ENCODE results near the gene GRAP2. TPM values are rescaled to one million over a fixed set of nuclear protein-coding genes. Genes with fewer than 3 reads are reported as not detected.

GRAP2 gene
- total and polyA plus RNA-seq, 2 donors (not counting 1 experiment from before 2014, with no cell fraction given): 13.5 to 26.4 TPM

- ChIA-PET CTCF (interaction anchor here (0.7 to 3.1 kb wide), 4 partner anchors 15 to 299 kb away, joined by 3 to 11 read pairs (median 4); no protein-coding TSS in a partner anchor), POLR2A (interaction anchor here (0.7 kb wide), 1 partner anchor 328 kb away, joined by 6 read pairs; no protein-coding TSS in a partner anchor)
- Histone ChIP-seq H3K4me2 (replicated peaks; ENCODE audit: low read depth, low read length, poor library complexity, severe bottlenecking) (no peak overlapping the region), H3K27me3 (replicated peaks in 1 of 4; ENCODE audit: control extremely low read depth in 1 of 4, control insufficient read depth in 3 of 4, insufficient read depth in 4 of 4, low read length in 3 of 4) (no peaks in the 10 kb centered on the region), H3K4me1 (ENCODE audit: control insufficient read depth in 2 of 2, insufficient read depth in 2 of 2, low read length in 2 of 2) (peaks cover 51 to 55% of the 10 kb centered on the region in 2 donors), H3K79me2 (ENCODE audit: control insufficient read depth, insufficient read depth, low read length) (no peaks in the 10 kb centered on the region), H3K9me3 (ENCODE audit: control extremely low read depth in 1 of 3, control insufficient read depth in 2 of 3, insufficient read depth in 1 of 3, low read length in 2 of 3) (no peaks in the 10 kb centered on the region), H4K20me1 (ENCODE audit: control insufficient read depth, insufficient read depth, low read length, poor library complexity, severe bottlenecking) (no peaks in the 10 kb centered on the region), H3K27ac (ENCODE audit: low read length in 2 of 2) (no peak overlapping the region), H3K36me3 (replicated peaks in 1 of 2; ENCODE audit: control extremely low read depth in 1 of 2, control insufficient read depth in 1 of 2, extremely low read depth in 1 of 2, insufficient read depth in 2 of 2, low read length in 1 of 2) (no peaks in the 10 kb centered on the region), H2AFZ (ENCODE audit: insufficient read depth, low read depth, low read length, poor library complexity, severe bottlenecking) (no peak overlapping the region), H3K9ac (ENCODE audit: low read length) (no peak overlapping the region), H3K4me3 (ENCODE audit: control extremely low read depth in 1 of 5, extremely low read depth in 1 of 5, insufficient read depth in 1 of 5, low read depth in 2 of 5, low read length in 4 of 5) (no peak overlapping the region)
- no peak overlapping the region for H3K4me3 Mint-ChIP-seq
- intact Hi-C loops (cut with micrococcal nuclease): loop anchor here (5.0 kb wide), 1 partner anchor 46 kb away; the partner anchor contains the start of gene GRAP2
- ATAC-seq (ENCODE audit: low read depth) (no peak), DNase-seq (no peak)
- TF ChIP-seq EZH2 (IDR thresholded peaks at IDR 0.05; ENCODE audit: borderline replicate concordance, insufficient read depth, low read depth, low read length, poor library complexity, severe bottlenecking) (no peak), CTCF (IDR thresholded peaks at IDR 0.05) (no peak)
- WGBS (ENCODE audit: insufficient coverage): 100% methylated on average over 1 of the region's 4 CpGs
- no peaks in the 10 kb centered on the region for H3K27me3 Mint-ChIP-seq
- no peak overlapping the region for H3K27ac Mint-ChIP-seq
- no peaks in the 10 kb centered on the region for H3K9me3 Mint-ChIP-seq (ENCODE audit: insufficient read depth)
- peaks cover 55% of the 10 kb centered on the region for H3K4me1 Mint-ChIP-seq
These were observed 44.3 kb upstream of the GRAP2 start for GRCh38 chr22:39856588-39856987.

DNA sequence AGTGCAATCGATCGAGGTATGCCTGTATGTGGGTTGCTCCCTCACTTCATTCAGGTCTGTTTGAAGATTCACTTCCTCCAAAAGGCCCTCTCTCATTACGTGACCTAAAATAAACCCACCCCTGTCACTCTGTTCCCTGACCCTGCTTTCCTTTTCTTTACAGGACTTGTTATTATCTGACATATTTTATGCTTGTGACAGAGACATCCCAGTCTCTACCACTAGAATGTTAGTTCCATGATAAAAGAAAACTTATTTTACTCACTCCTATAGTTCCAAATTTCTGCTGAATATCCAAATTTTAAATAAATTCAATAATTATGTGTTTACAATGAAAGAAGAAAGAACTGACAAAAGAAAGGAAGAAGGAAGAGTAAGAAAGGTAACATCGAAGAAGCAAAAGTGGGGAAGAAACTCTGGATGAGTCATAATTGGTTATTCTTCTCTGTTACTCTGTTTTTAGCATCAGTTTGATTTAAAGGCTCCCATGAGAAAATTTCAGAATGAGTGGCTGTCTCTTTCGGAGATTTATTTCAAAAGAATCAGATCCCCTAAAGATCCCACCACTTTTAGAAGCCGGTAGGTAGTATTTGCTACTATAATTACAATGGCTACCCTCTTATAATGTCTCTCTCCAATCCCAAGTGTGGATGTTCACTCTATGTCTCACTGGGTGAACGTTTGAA, 40.8 kb upstream of the GRAP2 start:
- peak overlapping the region; percentile 37 for H3K27ac Mint-ChIP-seq
- no peaks in the 10 kb centered on the region for H3K27me3 Mint-ChIP-seq

More for the DNA sequence above, 40.8 kb upstream of the GRAP2 start:
- peak; percentile 48 for DNase-seq
- H3K27me3 ChIP-seq (replicated peaks in 1 of 4; ENCODE audit: control extremely low read depth in 1 of 4, control insufficient read depth in 3 of 4, insufficient read depth in 4 of 4, low read length in 3 of 4): no peaks in the 10 kb centered on the region
- H3K4me1 ChIP-seq (ENCODE audit: control insufficient read depth in 2 of 2, insufficient read depth in 2 of 2, low read length in 2 of 2): peaks cover 24 to 26% of the 10 kb centered on the region in 2 donors
- Mint-ChIP-seq H3K4me3 (peak overlapping the region; percentile 56), H3K9me3 (ENCODE audit: insufficient read depth) (no peaks in the 10 kb centered on the region), H3K4me1 (peaks cover 30% of the 10 kb centered on the region)
- peak overlapping the region; percentile 2 for H3K9ac ChIP-seq (ENCODE audit: low read length)
- H3K79me2 ChIP-seq (ENCODE audit: control insufficient read depth, insufficient read depth, low read length): no peaks in the 10 kb centered on the region
- H3K4me2 ChIP-seq (replicated peaks; ENCODE audit: low read depth, low read length, poor library complexity, severe bottlenecking): peak overlapping the region; percentile 55
- H4K20me1 ChIP-seq (ENCODE audit: control insufficient read depth, insufficient read depth, low read length, poor library complexity, severe bottlenecking): no peaks in the 10 kb centered on the region
- intact Hi-C loops (cut with micrococcal nuclease): loop anchor here (5.0 kb wide), 1 partner anchor 42 kb away; the partner anchor contains the start of gene GRAP2
- POLR2A ChIA-PET: no interaction called here
- CTCF ChIA-PET: no interaction called here
- H3K27ac ChIP-seq (ENCODE audit: low read length in 2 of 2): no peak overlapping the region
- no peaks in the 10 kb centered on the region for H3K9me3 ChIP-seq (ENCODE audit: control extremely low read depth in 1 of 3, control insufficient read depth in 2 of 3, insufficient read depth in 1 of 3, low read length in 2 of 3)
- no peaks in the 10 kb centered on the region for H3K36me3 ChIP-seq (replicated peaks in 1 of 2; ENCODE audit: control extremely low read depth in 1 of 2, control insufficient read depth in 1 of 2, extremely low read depth in 1 of 2, insufficient read depth in 2 of 2, low read length in 1 of 2)
- ATAC-seq (ENCODE audit: low read depth): peak; percentile 65
- WGBS (ENCODE audit: insufficient coverage): 86% methylated on average over 1 of the region's 7 CpGs
- peak overlapping the region in 1 of 5 experiments; percentile 19 for H3K4me3 ChIP-seq (ENCODE audit: control extremely low read depth in 1 of 5, extremely low read depth in 1 of 5, insufficient read depth in 1 of 5, low read depth in 2 of 5, low read length in 4 of 5)
- H2AFZ ChIP-seq (ENCODE audit: insufficient read depth, low read depth, low read length, poor library complexity, severe bottlenecking): peak overlapping the region; percentile 4
- no peak for TF ChIP-seq CTCF (IDR thresholded peaks at IDR 0.05)
- TF ChIP-seq EZH2 (IDR thresholded peaks at IDR 0.05; ENCODE audit: borderline replicate concordance, insufficient read depth, low read depth, low read length, poor library complexity, severe bottlenecking): no peak
